GM12873 (cell line): Measurements from ENCODE around the gene DPEP1.

Experiments used
- TF ChIP-seq, protein P1 (sequence below): IDR thresholded peaks from 2 replicates; pipeline ENCODE4 v1.5.1; 2012; ENCODE audit warnings: low read depth, mild to moderate bottlenecking, moderate library complexity, low read length, control low read depth; ENCODE audit not compliant: insufficient read depth; ENCODE audit errors: missing control alignments

The DPEP1 gene

DNA sequence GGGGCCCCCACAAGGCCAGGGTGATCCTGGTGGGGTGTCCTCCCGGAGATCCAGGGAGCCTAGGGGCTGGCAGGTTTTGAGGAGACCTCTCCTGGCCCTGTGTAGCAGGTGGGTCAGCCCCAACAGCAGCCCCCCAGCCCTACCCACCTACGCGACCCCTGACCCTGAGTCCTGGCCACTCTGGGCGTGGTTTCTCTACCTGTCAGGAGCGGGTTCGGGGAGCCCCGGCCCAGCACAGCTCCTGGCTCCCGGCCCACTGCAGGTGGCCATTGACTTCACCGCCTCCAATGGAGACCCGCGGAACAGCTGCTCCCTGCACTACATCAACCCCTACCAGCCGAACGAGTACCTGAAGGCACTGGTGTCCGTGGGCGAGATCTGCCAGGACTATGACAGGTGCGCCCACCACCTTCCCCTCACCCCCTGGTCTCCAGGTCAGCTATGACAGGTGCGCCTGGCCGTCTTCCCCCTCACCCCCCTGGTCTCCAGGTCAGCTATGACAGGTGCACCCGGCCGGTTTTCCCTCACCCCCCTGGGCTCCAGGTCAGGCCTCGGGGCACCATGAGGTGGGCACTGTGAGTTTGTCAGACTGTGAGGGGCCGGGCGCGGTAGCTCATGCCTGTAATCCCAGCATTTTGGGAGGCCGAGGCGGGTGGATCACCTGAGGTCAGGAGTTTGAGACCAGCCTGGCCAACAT lies 24.9 kb upstream of the DPEP1 start:
- TF ChIP-seq, protein P1, sequence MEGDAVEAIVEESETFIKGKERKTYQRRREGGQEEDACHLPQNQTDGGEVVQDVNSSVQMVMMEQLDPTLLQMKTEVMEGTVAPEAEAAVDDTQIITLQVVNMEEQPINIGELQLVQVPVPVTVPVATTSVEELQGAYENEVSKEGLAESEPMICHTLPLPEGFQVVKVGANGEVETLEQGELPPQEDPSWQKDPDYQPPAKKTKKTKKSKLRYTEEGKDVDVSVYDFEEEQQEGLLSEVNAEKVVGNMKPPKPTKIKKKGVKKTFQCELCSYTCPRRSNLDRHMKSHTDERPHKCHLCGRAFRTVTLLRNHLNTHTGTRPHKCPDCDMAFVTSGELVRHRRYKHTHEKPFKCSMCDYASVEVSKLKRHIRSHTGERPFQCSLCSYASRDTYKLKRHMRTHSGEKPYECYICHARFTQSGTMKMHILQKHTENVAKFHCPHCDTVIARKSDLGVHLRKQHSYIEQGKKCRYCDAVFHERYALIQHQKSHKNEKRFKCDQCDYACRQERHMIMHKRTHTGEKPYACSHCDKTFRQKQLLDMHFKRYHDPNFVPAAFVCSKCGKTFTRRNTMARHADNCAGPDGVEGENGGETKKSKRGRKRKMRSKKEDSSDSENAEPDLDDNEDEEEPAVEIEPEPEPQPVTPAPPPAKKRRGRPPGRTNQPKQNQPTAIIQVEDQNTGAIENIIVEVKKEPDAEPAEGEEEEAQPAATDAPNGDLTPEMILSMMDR, result no peak

DNA sequence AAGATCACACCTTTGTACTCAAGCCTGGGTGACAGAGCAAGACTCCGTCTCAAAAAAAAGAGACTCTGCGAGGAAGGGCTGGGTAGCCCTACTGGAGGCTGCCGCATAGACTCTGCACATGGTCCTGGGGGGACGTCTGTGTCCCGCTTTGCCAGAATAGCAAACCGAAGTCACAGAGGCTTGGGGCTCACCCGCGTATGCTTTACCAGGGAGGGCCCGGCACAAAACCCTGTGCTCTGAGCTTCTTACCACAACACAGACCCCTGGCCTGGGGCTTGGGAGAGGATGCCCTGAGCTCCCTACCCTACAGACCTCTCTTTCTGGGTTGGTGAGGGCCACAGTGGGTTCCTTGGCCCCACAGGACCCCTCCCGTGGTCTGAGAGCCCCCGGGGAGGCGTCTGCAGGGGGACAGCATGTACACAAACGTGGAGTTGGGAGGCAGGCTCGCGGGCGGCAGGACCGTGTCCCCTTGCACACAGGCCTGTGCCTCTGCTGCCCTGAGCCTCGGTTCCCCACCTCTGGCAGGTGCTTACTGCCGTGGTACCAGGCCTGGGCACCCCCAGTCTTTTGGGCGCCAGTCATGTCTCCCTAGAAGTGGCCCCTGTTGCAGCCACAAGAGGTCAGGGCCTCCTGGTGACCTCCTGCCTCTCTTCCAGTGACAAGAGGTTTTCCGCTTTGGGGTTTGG lies 24.1 kb upstream of the DPEP1 start:
- TF ChIP-seq, protein P1, result no peak

DNA sequence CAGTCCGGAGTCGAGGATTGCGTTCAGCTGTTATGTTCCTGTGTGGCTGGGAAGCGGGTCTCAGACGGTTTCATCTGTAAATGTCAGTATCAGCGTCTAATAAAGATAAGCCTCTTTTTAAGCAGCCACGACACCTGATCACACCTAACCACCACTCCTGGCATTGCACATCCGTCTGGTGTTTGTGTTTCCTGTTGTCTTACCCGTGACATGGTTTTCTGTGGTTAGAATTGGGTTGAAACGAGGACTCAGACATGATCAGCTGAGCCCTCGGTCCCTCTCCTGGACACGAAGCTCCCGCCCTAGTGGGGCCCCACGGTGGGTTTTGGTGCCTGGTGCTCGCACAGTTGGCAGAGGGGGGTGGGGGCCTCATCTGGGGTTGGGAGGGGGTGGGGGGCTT lies 19.6 kb upstream of the DPEP1 start:
- TF ChIP-seq, protein P1, result no peak

DNA sequence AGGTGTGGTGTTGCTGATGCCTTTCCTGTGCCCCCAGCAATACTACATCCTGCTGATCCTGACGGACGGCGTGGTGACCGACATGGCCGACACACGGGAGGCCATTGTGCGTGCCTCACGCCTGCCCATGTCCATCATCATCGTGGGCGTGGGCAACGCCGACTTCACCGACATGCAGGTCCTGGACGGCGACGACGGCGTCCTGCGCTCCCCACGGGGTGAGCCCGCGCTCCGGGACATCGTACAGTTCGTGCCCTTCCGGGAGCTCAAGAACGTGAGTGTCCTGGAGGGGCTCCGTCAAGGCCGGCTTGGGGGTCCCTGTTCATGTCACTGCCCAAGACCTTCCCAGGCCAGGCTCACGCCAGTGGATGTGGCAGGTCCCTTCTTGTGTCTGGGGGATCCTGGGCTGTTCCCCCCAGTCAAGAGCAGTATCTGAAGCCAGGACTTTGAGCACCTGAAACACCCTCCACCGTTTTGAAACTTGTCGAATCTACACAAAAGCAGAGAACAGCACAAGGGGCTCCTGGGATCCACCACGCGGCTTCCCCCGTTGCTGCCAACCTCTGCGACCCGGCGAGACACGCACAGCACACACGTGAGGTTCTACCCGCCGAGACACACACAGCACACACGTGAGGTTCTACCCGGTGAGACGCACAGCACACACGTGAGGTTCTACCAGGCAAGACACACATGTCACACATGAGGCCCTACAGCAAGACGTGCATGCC lies 17.9 kb upstream of the DPEP1 start:
- TF ChIP-seq, protein P1, result no peak

DNA sequence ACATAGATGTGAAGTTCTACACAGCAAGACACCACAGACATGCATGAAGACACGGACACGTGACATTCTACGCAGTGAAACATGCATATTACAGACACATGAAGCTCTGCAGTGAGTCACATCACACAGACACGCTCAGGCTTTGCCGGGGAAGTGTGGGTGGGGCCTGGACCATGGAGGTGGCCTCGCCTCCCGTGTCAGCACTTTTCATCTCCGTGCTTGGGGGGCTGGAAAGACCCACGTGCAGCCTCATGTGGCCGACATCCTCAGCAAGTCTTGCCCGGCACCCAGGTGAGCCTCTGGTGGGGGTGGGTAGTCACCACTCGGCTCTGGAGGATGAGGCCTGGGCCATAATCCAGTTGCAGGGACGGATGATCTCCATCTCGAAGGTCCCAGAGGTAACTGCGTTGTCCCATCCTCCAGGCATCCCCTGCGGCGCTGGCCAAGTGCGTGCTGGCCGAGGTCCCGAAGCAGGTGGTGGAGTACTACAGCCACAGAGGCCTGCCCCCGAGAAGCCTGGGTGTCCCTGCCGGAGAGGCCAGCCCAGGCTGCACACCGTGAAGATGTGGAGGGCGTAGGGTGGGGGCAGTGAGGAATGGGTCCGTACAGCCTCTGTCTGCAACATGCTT lies 17.3 kb upstream of the DPEP1 start:
- TF ChIP-seq, protein P1, result no peak

DNA sequence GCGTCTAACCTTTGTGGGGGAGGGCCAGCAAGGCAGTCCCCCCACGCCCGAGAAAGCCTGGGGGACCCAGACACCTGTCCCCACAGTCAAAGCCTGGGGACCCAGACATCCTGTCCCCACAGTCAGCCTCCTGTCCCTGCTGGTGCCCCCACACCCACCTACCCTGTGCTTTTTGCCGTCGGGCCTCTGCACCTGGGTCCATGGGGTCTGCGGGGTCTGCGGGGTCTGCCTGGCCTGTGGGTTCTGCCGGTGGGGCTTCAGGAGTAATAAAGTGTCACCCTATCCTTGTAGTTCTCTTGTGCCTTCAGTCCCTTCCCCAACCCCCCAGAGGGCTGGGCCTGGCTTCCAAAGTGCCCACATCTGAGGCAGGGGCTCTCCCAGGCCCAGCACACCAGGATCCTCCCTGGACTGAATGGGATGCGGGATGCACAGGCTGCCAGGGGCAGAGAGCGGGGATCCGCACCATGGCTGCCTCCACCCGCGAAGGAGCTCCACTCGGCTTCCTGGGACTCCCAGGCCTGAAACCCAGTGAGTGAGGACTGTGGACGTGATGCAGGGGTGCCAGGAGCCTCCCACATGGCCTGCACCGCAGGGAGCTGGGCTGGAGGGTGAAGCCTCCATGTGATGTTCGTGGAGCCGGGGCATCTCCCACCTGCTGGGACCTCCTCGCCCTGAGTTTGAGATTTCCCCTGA lies 16.3 kb upstream of the DPEP1 start:
- TF ChIP-seq, protein P1, result no peak

DNA sequence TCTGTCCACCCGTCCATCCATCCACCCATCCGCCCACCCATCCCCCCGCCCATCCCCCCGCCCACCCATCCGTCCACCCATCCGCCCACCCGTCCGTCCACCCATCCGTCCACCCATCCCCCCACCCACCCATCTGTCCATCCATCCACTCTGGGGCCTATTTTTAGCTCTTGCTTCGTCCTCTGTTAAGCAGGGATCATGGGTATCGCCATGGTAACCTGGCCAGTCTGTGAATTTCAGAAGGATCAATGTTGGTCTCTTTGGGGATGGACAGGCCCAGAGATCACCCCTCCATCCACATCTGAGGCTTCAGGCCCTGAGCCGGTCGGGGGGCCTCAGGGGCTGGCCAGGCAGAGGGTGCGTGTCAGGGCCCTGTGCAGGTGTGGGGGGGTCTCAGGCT lies 15.2 kb upstream of the DPEP1 start:
- TF ChIP-seq, protein P1, result no peak
